SK-N-SH (cell line): ENCODE measurements around the gene MEN1.

ENCODE experiments used
- GATA2 ChIP-seq: sonication (generic); formaldehyde crosslinking; IDR thresholded peaks from 2 replicates; pipeline ENCODE4 v1.5.0; 2020; ENCODE audit warnings: mild to moderate bottlenecking, missing genetic modification reagents
- JUND ChIP-seq: IDR thresholded peaks from 2 replicates; pipeline ENCODE4 v1.4.0; 2012
- POLR2AphosphoS5 ChIP-seq: IDR thresholded peaks from 2 replicates; pipeline ENCODE4 v1.6.1; 2012; ENCODE audit warnings: low read depth, low read length
- RAD21 ChIP-seq: IDR thresholded peaks from 2 replicates; pipeline ENCODE4 v1.6.1; 2012; ENCODE audit warnings: mild to moderate bottlenecking, low read length
- RCOR1 ChIP-seq: fragments of 150-350 bp; IDR thresholded peaks from 2 replicates; pipeline ENCODE4 v1.6.1; 2017; ENCODE audit warnings: antibody characterized with exemption, low read length
- SIN3A ChIP-seq: IDR thresholded peaks from 2 replicates; pipeline ENCODE4 v1.6.1; 2012; ENCODE audit warnings: low read depth, mild to moderate bottlenecking, low read length, moderate library complexity, borderline replicate concordance
- YY1 ChIP-seq: IDR thresholded peaks from 2 replicates; pipeline ENCODE4 v1.4.0; 2012; ENCODE audit warnings: low read depth, mild to moderate bottlenecking
- TF ChIP-seq, protein P1 (sequence below): fragments of 200-600 bp; sonication (generic); IDR thresholded peaks from 2 replicates; pipeline ENCODE4 v1.6.1; 2017; ENCODE audit warnings: antibody characterized with exemption, mild to moderate bottlenecking, moderate library complexity
- TF ChIP-seq, protein P2 (sequence below): IDR thresholded peaks from 2 replicates; pipeline ENCODE4 v1.6.1; 2012; ENCODE audit warnings: mild to moderate bottlenecking, low read depth, low read length, moderate library complexity
- TF ChIP-seq, protein P3 (sequence below): IDR thresholded peaks from 2 replicates; pipeline ENCODE4; 2012

DNA sequence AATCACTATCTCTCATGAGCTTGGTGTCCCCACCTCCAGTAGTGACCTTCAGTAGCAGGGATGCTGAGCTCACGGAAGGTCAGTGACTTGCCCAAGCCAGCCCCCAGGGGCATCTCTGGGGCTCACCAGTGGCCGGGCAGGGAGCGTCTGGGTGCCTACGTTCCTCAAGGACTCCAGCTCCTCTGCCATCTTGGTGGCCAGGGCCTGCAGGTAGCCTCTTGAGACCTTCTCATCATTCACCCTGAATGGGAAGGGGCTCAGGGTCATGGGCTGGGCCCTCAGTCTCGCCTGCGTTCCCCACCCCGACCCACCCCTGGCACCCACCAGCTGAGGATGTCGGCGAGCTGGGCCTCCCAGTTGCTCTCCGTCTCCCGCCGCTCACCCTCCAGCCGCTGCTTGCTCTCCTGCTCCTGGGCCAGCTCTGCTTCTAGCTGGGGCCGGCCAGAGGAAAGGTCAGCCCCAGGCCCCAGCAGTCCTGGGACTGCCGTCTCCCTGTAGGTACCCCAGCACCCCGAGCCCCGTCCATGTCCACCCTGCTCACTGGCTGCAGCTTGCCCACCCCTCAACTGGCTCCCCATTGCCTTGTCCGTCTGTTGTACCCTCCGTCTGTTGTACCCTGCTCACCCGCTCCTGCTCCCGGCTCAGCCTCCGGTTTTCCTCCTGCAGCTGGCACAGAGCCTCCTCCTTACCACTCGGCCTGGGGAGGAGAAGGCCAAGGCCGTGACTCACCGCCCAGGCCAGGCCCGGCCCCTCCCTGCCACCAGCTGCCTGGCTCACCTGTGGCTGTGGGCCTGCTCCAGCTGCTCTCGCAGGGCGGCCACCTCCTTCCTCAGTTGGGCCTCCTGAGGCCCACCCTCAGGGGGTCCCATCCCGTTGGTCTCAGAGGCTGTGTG is 24.6 kb upstream of the MEN1 start:
- TF ChIP-seq RCOR1 (no peak), JUND (no peak; the same call in 1 of the 2 replicates), RAD21 (no peak), POLR2AphosphoS5 (no peak), SIN3A (no peak), GATA2 (no peak), YY1 (no peak)
- TF ChIP-seq, protein P1, sequence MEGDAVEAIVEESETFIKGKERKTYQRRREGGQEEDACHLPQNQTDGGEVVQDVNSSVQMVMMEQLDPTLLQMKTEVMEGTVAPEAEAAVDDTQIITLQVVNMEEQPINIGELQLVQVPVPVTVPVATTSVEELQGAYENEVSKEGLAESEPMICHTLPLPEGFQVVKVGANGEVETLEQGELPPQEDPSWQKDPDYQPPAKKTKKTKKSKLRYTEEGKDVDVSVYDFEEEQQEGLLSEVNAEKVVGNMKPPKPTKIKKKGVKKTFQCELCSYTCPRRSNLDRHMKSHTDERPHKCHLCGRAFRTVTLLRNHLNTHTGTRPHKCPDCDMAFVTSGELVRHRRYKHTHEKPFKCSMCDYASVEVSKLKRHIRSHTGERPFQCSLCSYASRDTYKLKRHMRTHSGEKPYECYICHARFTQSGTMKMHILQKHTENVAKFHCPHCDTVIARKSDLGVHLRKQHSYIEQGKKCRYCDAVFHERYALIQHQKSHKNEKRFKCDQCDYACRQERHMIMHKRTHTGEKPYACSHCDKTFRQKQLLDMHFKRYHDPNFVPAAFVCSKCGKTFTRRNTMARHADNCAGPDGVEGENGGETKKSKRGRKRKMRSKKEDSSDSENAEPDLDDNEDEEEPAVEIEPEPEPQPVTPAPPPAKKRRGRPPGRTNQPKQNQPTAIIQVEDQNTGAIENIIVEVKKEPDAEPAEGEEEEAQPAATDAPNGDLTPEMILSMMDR = no peak
- TF ChIP-seq, protein P2, sequence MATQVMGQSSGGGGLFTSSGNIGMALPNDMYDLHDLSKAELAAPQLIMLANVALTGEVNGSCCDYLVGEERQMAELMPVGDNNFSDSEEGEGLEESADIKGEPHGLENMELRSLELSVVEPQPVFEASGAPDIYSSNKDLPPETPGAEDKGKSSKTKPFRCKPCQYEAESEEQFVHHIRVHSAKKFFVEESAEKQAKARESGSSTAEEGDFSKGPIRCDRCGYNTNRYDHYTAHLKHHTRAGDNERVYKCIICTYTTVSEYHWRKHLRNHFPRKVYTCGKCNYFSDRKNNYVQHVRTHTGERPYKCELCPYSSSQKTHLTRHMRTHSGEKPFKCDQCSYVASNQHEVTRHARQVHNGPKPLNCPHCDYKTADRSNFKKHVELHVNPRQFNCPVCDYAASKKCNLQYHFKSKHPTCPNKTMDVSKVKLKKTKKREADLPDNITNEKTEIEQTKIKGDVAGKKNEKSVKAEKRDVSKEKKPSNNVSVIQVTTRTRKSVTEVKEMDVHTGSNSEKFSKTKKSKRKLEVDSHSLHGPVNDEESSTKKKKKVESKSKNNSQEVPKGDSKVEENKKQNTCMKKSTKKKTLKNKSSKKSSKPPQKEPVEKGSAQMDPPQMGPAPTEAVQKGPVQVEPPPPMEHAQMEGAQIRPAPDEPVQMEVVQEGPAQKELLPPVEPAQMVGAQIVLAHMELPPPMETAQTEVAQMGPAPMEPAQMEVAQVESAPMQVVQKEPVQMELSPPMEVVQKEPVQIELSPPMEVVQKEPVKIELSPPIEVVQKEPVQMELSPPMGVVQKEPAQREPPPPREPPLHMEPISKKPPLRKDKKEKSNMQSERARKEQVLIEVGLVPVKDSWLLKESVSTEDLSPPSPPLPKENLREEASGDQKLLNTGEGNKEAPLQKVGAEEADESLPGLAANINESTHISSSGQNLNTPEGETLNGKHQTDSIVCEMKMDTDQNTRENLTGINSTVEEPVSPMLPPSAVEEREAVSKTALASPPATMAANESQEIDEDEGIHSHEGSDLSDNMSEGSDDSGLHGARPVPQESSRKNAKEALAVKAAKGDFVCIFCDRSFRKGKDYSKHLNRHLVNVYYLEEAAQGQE = no peak
- TF ChIP-seq, protein P3, sequence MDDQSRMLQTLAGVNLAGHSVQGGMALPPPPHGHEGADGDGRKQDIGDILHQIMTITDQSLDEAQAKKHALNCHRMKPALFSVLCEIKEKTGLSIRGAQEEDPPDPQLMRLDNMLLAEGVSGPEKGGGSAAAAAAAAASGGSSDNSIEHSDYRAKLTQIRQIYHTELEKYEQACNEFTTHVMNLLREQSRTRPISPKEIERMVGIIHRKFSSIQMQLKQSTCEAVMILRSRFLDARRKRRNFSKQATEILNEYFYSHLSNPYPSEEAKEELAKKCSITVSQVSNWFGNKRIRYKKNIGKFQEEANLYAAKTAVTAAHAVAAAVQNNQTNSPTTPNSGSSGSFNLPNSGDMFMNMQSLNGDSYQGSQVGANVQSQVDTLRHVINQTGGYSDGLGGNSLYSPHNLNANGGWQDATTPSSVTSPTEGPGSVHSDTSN = no peak
